Muscle layer of duodenum (tissue), 2 donors: ENCODE measurements around the gene ELF2.
"Not testable (repeated sequence)": the region's sequence is repeated elsewhere in the genome, so short reads cannot be mapped to it uniquely, and the experiment has no call there.

ENCODE experiments used
- H3K27ac ChIP-seq: one replicate; pipeline ENCODE4 v1.7.0; 2013; ENCODE audit warnings: mild to moderate bottlenecking, low read length
- H3K27me3 ChIP-seq: one replicate; pipeline ENCODE4 v1.7.0; 2013; ENCODE audit warnings: low read depth, mild to moderate bottlenecking, control low read depth, low read length
- H3K36me3 ChIP-seq, 2 donors: one replicate each; pipeline ENCODE4 v1.7.0; 2013; ENCODE audit warnings: low read length in 2 of 2, control low read depth in 1 of 2, mild to moderate bottlenecking in 1 of 2; ENCODE audit not compliant: insufficient read depth in 2 of 2, control insufficient read depth in 1 of 2
- H3K4me1 ChIP-seq, 2 donors: one replicate each; pipeline ENCODE4 v1.7.0; 2013; ENCODE audit warnings: low read length in 2 of 2, mild to moderate bottlenecking in 2 of 2, control low read depth in 1 of 2, moderate library complexity in 1 of 2; ENCODE audit not compliant: insufficient read depth in 2 of 2, control insufficient read depth in 1 of 2
- H3K4me3 ChIP-seq, 2 donors: one replicate each; pipeline ENCODE4 v1.7.0; 2013; ENCODE audit warnings: low read length in 2 of 2, low read depth in 1 of 2, mild to moderate bottlenecking in 1 of 2
- H3K9me3 ChIP-seq, 2 donors: one replicate each; pipeline ENCODE4 v1.7.0; 2013; ENCODE audit warnings: low read length in 2 of 2, control low read depth in 1 of 2, mild to moderate bottlenecking in 1 of 2; ENCODE audit not compliant: control insufficient read depth in 1 of 2
- donor health status: healthy.

The ELF2 gene

GRCh38 chr4:139028191-139028661 lies 148.8 kb downstream of the ELF2 start:
- no peak overlapping the region for H3K27ac ChIP-seq

GRCh38 chr4:139027776-139028175 lies 149.2 kb downstream of the ELF2 start:
- H3K27ac ChIP-seq: no peak overlapping the region

More at GRCh38 chr4:139028191-139028661, 148.8 kb downstream of the ELF2 start:
- H3K9me3 ChIP-seq: no peaks in the 10 kb centered on the region
- H3K36me3 ChIP-seq: no peaks in the 10 kb centered on the region
- peaks cover 0 to 9% of the 10 kb centered on the region in 2 donors for H3K4me1 ChIP-seq
- no peaks in the 10 kb centered on the region for H3K27me3 ChIP-seq
- H3K4me3 ChIP-seq: no peak overlapping the region

GRCh38 chr4:139025841-139026240 lies 151.2 kb downstream of the ELF2 start:
- no peak overlapping the region for H3K4me3 ChIP-seq
- H3K9me3 ChIP-seq: no peaks in the 10 kb centered on the region
- H3K27ac ChIP-seq: no peak overlapping the region
- peaks cover 0 to 2% of the 10 kb centered on the region in 2 donors for H3K4me1 ChIP-seq
- no peaks in the 10 kb centered on the region for H3K27me3 ChIP-seq
- no peaks in the 10 kb centered on the region for H3K36me3 ChIP-seq

More at GRCh38 chr4:139027776-139028175, 149.2 kb downstream of the ELF2 start:
- Histone ChIP-seq H3K4me3 (no peak overlapping the region), H3K27me3 (no peaks in the 10 kb centered on the region), H3K4me1 (peaks cover 0 to 9% of the 10 kb centered on the region in 2 donors), H3K9me3 (no peaks in the 10 kb centered on the region), H3K36me3 (no peaks in the 10 kb centered on the region)

- H3K27ac ChIP-seq: no peak overlapping the region
- no peaks in the 10 kb centered on the region for H3K36me3 ChIP-seq
- H3K4me1 ChIP-seq: no peaks in the 10 kb centered on the region
- H3K27me3 ChIP-seq: no peaks in the 10 kb centered on the region
- H3K9me3 ChIP-seq: no peaks in the 10 kb centered on the region
- no peak overlapping the region for H3K4me3 ChIP-seq
Observed at GRCh38 chr4:139024686-139025085, 152.3 kb downstream of the ELF2 start.

GRCh38 chr4:139022835-139023234 lies 154.2 kb downstream of the ELF2 start:
- no peaks in the 10 kb centered on the region for H3K27me3 ChIP-seq
- no peaks in the 10 kb centered on the region for H3K9me3 ChIP-seq
- H3K27ac ChIP-seq: no peak overlapping the region
- H3K36me3 ChIP-seq: no peaks in the 10 kb centered on the region
- no peak overlapping the region for H3K4me3 ChIP-seq
- no peaks in the 10 kb centered on the region for H3K4me1 ChIP-seq

GRCh38 chr4:139021071-139021470 lies 155.9 kb downstream of the ELF2 start:
- H3K27ac ChIP-seq, H3K9me3 ChIP-seq, H3K36me3 ChIP-seq, H3K4me1 ChIP-seq, H3K4me3 ChIP-seq, H3K27me3 ChIP-seq: not testable (repeated sequence)

- Histone ChIP-seq H3K27ac (no peak overlapping the region), H3K36me3 (peaks cover 0 to 2% of the 10 kb centered on the region in 2 donors), H3K4me1 (no peaks in the 10 kb centered on the region), H3K27me3 (no peaks in the 10 kb centered on the region), H3K4me3 (no peak overlapping the region), H3K9me3 (no peaks in the 10 kb centered on the region)
Observed at GRCh38 chr4:139020384-139020783, 156.6 kb downstream of the ELF2 start.

- Histone ChIP-seq H3K27me3 (no peaks in the 10 kb centered on the region), H3K27ac (no peak overlapping the region), H3K36me3 (peaks cover 0 to 10% of the 10 kb centered on the region in 2 donors), H3K4me3 (no peak overlapping the region), H3K9me3 (no peaks in the 10 kb centered on the region), H3K4me1 (peaks cover 0 to 6% of the 10 kb centered on the region in 2 donors)
Observed at GRCh38 chr4:139018971-139019758, 157.9 kb downstream of the ELF2 start.

- Histone ChIP-seq H3K27me3 (no peaks in the 10 kb centered on the region), H3K36me3 (peaks cover 0 to 10% of the 10 kb centered on the region in 2 donors), H3K27ac (no peak overlapping the region), H3K9me3 (no peaks in the 10 kb centered on the region), H3K4me1 (peaks cover 0 to 6% of the 10 kb centered on the region in 2 donors), H3K4me3 (no peak overlapping the region)
Observed at GRCh38 chr4:139018501-139018900, 158.5 kb downstream of the ELF2 start.

GRCh38 chr4:139017861-139018260 lies 159.2 kb downstream of the ELF2 start:
- Histone ChIP-seq H3K27ac (no peak overlapping the region), H3K4me1 (peaks cover 0 to 6% of the 10 kb centered on the region in 2 donors), H3K4me3 (no peak overlapping the region), H3K27me3 (no peaks in the 10 kb centered on the region), H3K36me3 (peaks cover 0 to 10% of the 10 kb centered on the region in 2 donors), H3K9me3 (no peaks in the 10 kb centered on the region)

- Histone ChIP-seq H3K27me3 (no peaks in the 10 kb centered on the region), H3K9me3 (no peaks in the 10 kb centered on the region), H3K4me1 (peaks cover 0 to 6% of the 10 kb centered on the region in 2 donors), H3K4me3 (peak overlapping the region; percentile 76 to 85), H3K36me3 (peaks cover 0 to 10% of the 10 kb centered on the region in 2 donors), H3K27ac (peak overlapping the region; percentile 5)
Observed at GRCh38 chr4:139015948-139016471, 161.0 kb downstream of the ELF2 start.
